ENCODE results near the gene FBXL3.

DNA sequence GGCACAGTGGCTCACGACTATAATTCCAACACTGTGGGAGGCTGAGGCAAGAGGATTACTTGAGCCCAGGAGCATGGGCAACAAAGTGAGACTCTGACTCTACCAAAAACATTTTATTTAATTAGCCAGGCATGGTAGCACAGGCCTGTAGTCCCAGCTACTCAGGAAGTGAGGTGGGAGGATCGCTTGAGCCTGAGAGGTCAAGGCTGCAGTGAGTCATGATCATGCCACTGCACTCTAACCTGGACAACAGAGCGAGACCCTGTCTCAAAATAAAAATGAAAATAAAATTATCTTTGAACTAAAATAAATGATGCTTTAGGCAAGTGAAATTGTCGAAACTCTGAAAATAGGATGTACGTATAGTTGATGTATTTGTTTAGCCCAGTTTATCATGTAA lies 43.3 kb downstream of the FBXL3 start:
- TF ChIP-seq POLR2A (IDR thresholded peaks at IDR 0.05): no peak
- TF ChIP-seq, protein P1, sequence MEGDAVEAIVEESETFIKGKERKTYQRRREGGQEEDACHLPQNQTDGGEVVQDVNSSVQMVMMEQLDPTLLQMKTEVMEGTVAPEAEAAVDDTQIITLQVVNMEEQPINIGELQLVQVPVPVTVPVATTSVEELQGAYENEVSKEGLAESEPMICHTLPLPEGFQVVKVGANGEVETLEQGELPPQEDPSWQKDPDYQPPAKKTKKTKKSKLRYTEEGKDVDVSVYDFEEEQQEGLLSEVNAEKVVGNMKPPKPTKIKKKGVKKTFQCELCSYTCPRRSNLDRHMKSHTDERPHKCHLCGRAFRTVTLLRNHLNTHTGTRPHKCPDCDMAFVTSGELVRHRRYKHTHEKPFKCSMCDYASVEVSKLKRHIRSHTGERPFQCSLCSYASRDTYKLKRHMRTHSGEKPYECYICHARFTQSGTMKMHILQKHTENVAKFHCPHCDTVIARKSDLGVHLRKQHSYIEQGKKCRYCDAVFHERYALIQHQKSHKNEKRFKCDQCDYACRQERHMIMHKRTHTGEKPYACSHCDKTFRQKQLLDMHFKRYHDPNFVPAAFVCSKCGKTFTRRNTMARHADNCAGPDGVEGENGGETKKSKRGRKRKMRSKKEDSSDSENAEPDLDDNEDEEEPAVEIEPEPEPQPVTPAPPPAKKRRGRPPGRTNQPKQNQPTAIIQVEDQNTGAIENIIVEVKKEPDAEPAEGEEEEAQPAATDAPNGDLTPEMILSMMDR (IDR thresholded peaks at IDR 0.05): no peak

Measured in adrenal gland (tissue), 5 donors.